ENCODE measurements around the gene NEK6.

GRCh38 chr9:124220946-124221451 is 36.8 kb upstream of the NEK6 start:
- TF ChIP-seq CTCF (IDR thresholded peaks at IDR 0.05): no peak
- TF ChIP-seq EP300 (IDR thresholded peaks at IDR 0.05): peak in 1 of 2 donors; percentile 78
- peak in 1 of 2 donors; percentile 28 for TF ChIP-seq POLR2A (IDR thresholded peaks at IDR 0.05)

Measured in tibial nerve (tissue), 4 donors.